OCI-LY7 (cell line): Measurements from ENCODE around the gene POLR1F. TPM values are rescaled to one million over a fixed set of nuclear protein-coding genes. Genes with fewer than 3 reads are reported as not detected.

ENCODE experiments used
- BruUV-seq: library from RNA; stranded (reverse); fragments of 400-500 nt; replicated peaks from 2 replicates; lab custom pipeline; 2021; lab: Mats Ljungman, UMichigan
- CTCF ChIA-PET: fragments of 300-600 bp; sonication (Branson Sonifier 250); formaldehyde crosslinking; loops from one replicate; lab custom pipeline; 2022; ENCODE audit warnings: antibody characterized with exemption; ENCODE audit not compliant: unreplicated experiment; lab: Charles Lee
- POLR2A ChIA-PET: fragments of 300-600 bp; sonication (Branson Sonifier 250); formaldehyde crosslinking; loops from one replicate; lab custom pipeline; 2022; ENCODE audit warnings: antibody characterized with exemption; lab: Charles Lee
- DNase-seq: peaks from one replicate; pipeline ENCODE4 v3.0.0-alpha.2; 2015; ENCODE audit warnings: low spot score
- H2AFZ ChIP-seq: fragments of 200-600 bp; sonication (generic), shearing (Covaris generic); 2 replicates; pipeline ENCODE4 v1.6.1; 2014; ENCODE audit warnings: mild to moderate bottlenecking, antibody characterized with exemption, low read length, moderate library complexity
- H3K27ac ChIP-seq: fragments of 200-600 bp; sonication (generic); 2 replicates; pipeline ENCODE4 v1.5.1; 2014; ENCODE audit warnings: mixed run types, low read depth, mild to moderate bottlenecking, moderate library complexity, low read length, inconsistent platforms; ENCODE audit not compliant: poor library complexity, severe bottlenecking
- H3K36me3 ChIP-seq: fragments of 200-600 bp; sonication (generic); 2 replicates; pipeline ENCODE4 v1.6.1; 2014; ENCODE audit warnings: mild to moderate bottlenecking, antibody characterized with exemption, low read length, moderate library complexity, mixed read lengths; ENCODE audit not compliant: insufficient read depth
- H3K4me1 ChIP-seq: fragments of 200-600 bp; sonication (generic); 2 replicates; pipeline ENCODE4 v1.5.1; 2014; ENCODE audit warnings: mild to moderate bottlenecking, low read length; ENCODE audit not compliant: insufficient read depth, poor library complexity, severe bottlenecking
- H3K4me2 ChIP-seq: fragments of 200-600 bp; sonication (generic); 2 replicates; pipeline ENCODE4 v1.6.1; 2014; ENCODE audit warnings: mild to moderate bottlenecking, low read length
- H3K4me3 ChIP-seq: fragments of 200-600 bp; sonication (generic); 2 replicates; pipeline ENCODE4 v1.5.1; 2014; ENCODE audit warnings: mild to moderate bottlenecking, low read depth, low read length; ENCODE audit not compliant: poor library complexity, severe bottlenecking
- H3K79me2 ChIP-seq: fragments of 200-600 bp; sonication (generic); 2 replicates; pipeline ENCODE4 v1.6.1; 2016; ENCODE audit warnings: low read depth, mild to moderate bottlenecking, low read length, moderate library complexity, mixed read lengths; ENCODE audit not compliant: insufficient read depth
- H3K9me2 ChIP-seq: fragments of 200-600 bp; sonication (generic); 2 replicates; pipeline ENCODE4 v1.6.1; 2016; ENCODE audit warnings: mild to moderate bottlenecking, low read length, mixed read lengths; ENCODE audit not compliant: insufficient read depth
- H3K9me3 ChIP-seq: fragments of 200-600 bp; sonication (generic); 2 replicates; pipeline ENCODE4 v1.6.1; 2014; ENCODE audit warnings: mild to moderate bottlenecking, mixed run types, low read length, mixed read lengths
- H4K20me1 ChIP-seq: fragments of 200-600 bp; sonication (generic); 2 replicates; pipeline ENCODE4 v1.6.1; 2014; ENCODE audit warnings: mild to moderate bottlenecking, antibody characterized with exemption, low read length, moderate library complexity, mixed read lengths; ENCODE audit not compliant: insufficient read depth
- EZH2phosphoT487 ChIP-seq: fragments of 200-600 bp; sonication (generic); IDR thresholded peaks from 2 replicates; pipeline ENCODE4 v1.6.1; 2018; ENCODE audit warnings: low read depth, borderline replicate concordance, mild to moderate bottlenecking, mixed run types, antibody characterized with exemption, low read length, moderate library complexity, mixed read lengths
- intact Hi-C: fragments of 100-400 bp; cut with micrococcal nuclease; formaldehyde crosslinking; loops from one replicate; pipeline ENCODE4 v1.10.0; 2022; ENCODE audit not compliant: unreplicated experiment
- total RNA-seq, 2 experiments: library from RNA; depleted of rRNA in 1 of 2; stranded (reverse); fragments of >200 nt in 1 of 2; shearing (Covaris generic) in 1 of 2; gene quantifications; 2 replicates each; pipeline ENCODE4 v1.2.3, GENCODE V29; 2014 to 2022
- TF ChIP-seq, protein P1 (sequence below): fragments of 200-600 bp; sonication (generic); conservative IDR thresholded peaks from 2 replicates; pipeline ENCODE4 v1.5.1; 2014; ENCODE audit warnings: mild to moderate bottlenecking, antibody characterized with exemption, low read length, moderate library complexity, mixed read lengths

POLR1F gene
- total RNA-seq, 2 experiments from 2014 or later = 17.7 to 23.9 TPM

DNA sequence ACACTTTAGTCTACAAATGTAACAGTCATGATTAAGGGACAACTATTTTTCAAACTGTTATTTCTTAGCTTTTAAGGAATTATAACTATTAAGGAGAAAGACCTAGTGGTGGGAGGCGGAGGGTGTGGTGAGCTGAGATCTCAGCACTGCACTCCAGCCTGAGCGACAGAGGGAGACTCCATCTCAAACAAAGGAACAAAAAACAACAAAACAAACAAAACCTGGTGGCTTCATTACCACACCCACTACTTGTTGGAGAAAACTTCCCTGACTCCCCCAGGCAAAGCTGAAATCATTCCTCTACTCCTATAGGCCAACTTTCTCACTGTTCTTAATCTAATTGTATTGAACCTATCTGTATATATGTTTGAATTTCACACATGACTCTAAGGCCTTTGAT is 3.2 kb downstream of the POLR1F start:
- ChIA-PET CTCF (no interaction called here), POLR2A (no interaction called here)
- DNase-seq = no peak
- Histone ChIP-seq H3K9me3 (no peaks in the 10 kb centered on the region), H3K4me2 (peak overlapping the region; percentile 95), H3K4me3 (no peak overlapping the region), H3K9me2 (no peaks in the 10 kb centered on the region), H3K27ac (no peak overlapping the region), H3K4me1 (peaks cover 26% of the 10 kb centered on the region), H2AFZ (no peak overlapping the region), H4K20me1 (peaks cover 25% of the 10 kb centered on the region; the same call in 1 of the 2 replicates), H3K79me2 (peaks cover 50% of the 10 kb centered on the region), H3K36me3 (peaks cover 36% of the 10 kb centered on the region)
- no TSS peak for BruUV-seq
- intact Hi-C loops = loop anchor here (5.0 kb wide), 1 partner anchor 487 kb away; no protein-coding TSS in a partner anchor
- TF ChIP-seq EZH2phosphoT487 = no peak
- TF ChIP-seq, protein P1, sequence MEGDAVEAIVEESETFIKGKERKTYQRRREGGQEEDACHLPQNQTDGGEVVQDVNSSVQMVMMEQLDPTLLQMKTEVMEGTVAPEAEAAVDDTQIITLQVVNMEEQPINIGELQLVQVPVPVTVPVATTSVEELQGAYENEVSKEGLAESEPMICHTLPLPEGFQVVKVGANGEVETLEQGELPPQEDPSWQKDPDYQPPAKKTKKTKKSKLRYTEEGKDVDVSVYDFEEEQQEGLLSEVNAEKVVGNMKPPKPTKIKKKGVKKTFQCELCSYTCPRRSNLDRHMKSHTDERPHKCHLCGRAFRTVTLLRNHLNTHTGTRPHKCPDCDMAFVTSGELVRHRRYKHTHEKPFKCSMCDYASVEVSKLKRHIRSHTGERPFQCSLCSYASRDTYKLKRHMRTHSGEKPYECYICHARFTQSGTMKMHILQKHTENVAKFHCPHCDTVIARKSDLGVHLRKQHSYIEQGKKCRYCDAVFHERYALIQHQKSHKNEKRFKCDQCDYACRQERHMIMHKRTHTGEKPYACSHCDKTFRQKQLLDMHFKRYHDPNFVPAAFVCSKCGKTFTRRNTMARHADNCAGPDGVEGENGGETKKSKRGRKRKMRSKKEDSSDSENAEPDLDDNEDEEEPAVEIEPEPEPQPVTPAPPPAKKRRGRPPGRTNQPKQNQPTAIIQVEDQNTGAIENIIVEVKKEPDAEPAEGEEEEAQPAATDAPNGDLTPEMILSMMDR = no peak

DNA sequence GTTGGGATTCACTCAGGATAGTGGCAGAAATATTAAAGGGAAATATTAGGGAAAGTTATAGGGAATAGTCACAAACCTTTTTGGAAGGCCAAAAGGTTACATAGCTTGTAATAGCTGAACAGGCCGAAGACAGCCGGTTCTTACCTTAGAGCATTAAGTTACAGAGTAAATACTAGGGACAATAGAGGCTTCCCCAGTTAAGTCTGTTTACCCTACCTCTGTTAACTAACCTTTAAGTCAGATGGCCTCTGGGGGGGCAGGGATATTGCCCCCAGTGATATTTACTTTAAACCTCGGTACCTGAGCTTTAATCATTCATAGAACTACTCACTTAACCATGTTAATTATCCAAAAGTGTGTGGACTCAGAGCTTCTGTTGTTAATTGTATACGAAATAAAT is 7.4 kb downstream of the POLR1F start:
- H3K4me3 ChIP-seq = no peak overlapping the region
- TF ChIP-seq, protein P1 = no peak
- TF ChIP-seq EZH2phosphoT487 = no peak
- peaks cover 4% of the 10 kb centered on the region for H3K4me1 ChIP-seq
- no peaks in the 10 kb centered on the region for H3K9me2 ChIP-seq
- ChIA-PET POLR2A (interaction anchor here (1.5 kb wide), 1 partner anchor 10 kb away, joined by 3 read pairs; no protein-coding TSS in a partner anchor), CTCF (interaction anchor here (2.0 kb wide), 1 partner anchor 12 kb away, joined by 6 read pairs; no protein-coding TSS in a partner anchor)
- no peaks in the 10 kb centered on the region for H3K9me3 ChIP-seq
- intact Hi-C loops = no loop called here
- peaks cover 71% of the 10 kb centered on the region for H3K36me3 ChIP-seq
- no peak overlapping the region for H3K4me2 ChIP-seq
- peaks cover 28% of the 10 kb centered on the region for H3K79me2 ChIP-seq
- peaks cover 12% of the 10 kb centered on the region; the same call in 1 of the 2 replicates for H4K20me1 ChIP-seq
- H3K27ac ChIP-seq = no peak overlapping the region
- DNase-seq = no peak
- BruUV-seq = no TSS peak
- no peak overlapping the region for H2AFZ ChIP-seq

DNA sequence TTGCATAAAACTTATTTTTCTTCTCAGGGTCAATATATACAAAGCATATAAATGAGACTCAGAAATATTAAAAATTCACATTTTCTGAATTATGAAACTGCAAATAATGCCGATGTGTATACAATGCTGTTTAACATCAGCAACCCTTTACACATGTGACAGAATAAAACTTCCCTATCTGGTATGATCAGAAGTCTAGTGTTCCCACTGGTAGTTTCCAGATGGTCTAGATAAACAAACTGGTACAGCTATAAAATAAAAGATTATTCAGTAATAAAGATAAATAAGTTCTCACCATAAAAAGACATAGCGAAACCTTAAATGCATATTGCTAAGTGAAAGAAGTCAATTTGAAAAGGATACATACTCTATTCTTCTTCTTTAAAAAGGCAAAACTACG is 7.9 kb downstream of the POLR1F start:
- no peak overlapping the region for H2AFZ ChIP-seq
- H3K79me2 ChIP-seq = peaks cover 23% of the 10 kb centered on the region
- intact Hi-C loops = no loop called here
- no peaks in the 10 kb centered on the region for H3K9me3 ChIP-seq
- ChIA-PET CTCF (interaction anchor here (2.0 kb wide), 1 partner anchor 13 kb away, joined by 6 read pairs; no protein-coding TSS in a partner anchor), POLR2A (interaction anchor here (1.5 to 2.8 kb wide), 2 partner anchors 8 to 9 kb away, joined by 3 to 17 read pairs; partner anchors contain the start of gene POLR1F)
- no TSS peak for BruUV-seq
- H4K20me1 ChIP-seq = peaks cover 7% of the 10 kb centered on the region; the same call in 1 of the 2 replicates
- no peaks in the 10 kb centered on the region for H3K4me1 ChIP-seq
- H3K4me3 ChIP-seq = no peak overlapping the region
- H3K4me2 ChIP-seq = no peak overlapping the region
- H3K36me3 ChIP-seq = peaks cover 75% of the 10 kb centered on the region
- no peak overlapping the region for H3K27ac ChIP-seq
- DNase-seq = no peak
- TF ChIP-seq, protein P1 = no peak
- no peak for TF ChIP-seq EZH2phosphoT487
- H3K9me2 ChIP-seq = no peaks in the 10 kb centered on the region
